HUES6 (cell line): ENCODE results near the gene METTL1.
A peak's percentile ranks its signal among the peaks of the same experiment; 100 is the strongest.
"Not testable (repeated sequence)": the region's sequence is repeated elsewhere in the genome, so short reads cannot be mapped to it uniquely, and the experiment has no call there.

Source experiments
- H3K27ac ChIP-seq: 2 replicates; pipeline ENCODE4 v1.7.0; 2013; ENCODE audit warnings: low read depth, mild to moderate bottlenecking, low read length, inconsistent platforms
- H3K27me3 ChIP-seq: 2 replicates; pipeline ENCODE4 v1.6.1; 2013; ENCODE audit warnings: low read length; ENCODE audit not compliant: control insufficient read depth, insufficient read depth
- H3K36me3 ChIP-seq: 2 replicates; pipeline ENCODE4 v1.6.1; 2013; ENCODE audit warnings: low read length; ENCODE audit not compliant: control insufficient read depth, insufficient read depth
- H3K4me1 ChIP-seq: 2 replicates; pipeline ENCODE4 v1.6.1; 2013; ENCODE audit warnings: low read length; ENCODE audit not compliant: control insufficient read depth, insufficient read depth
- H3K4me3 ChIP-seq: 2 replicates; pipeline ENCODE4 v1.5.1; 2013; ENCODE audit warnings: low read depth, low read length
- H3K9ac ChIP-seq: one replicate; pipeline ENCODE4 v1.6.1; 2013; ENCODE audit warnings: mild to moderate bottlenecking, low read length
- H3K9me3 ChIP-seq: 2 replicates; pipeline ENCODE4 v1.6.1; 2013; ENCODE audit warnings: low read depth, low read length; ENCODE audit not compliant: control insufficient read depth, insufficient read depth

Gene METTL1

GRCh38 chr12:57726884-57727757, 44.8 kb downstream of the METTL1 start:
- no peaks in the 10 kb centered on the region for H3K9me3 ChIP-seq
- H3K9ac ChIP-seq = no peak overlapping the region
- H3K4me3 ChIP-seq = peak overlapping the region; percentile 64
- H3K4me1 ChIP-seq = 0 out of 2 replicates have a peak, but pooled peaks cover 5% of the 10 kb centered on the region
- H3K27me3 ChIP-seq = peaks cover 92% of the 10 kb centered on the region
- no peaks in the 10 kb centered on the region for H3K36me3 ChIP-seq
- no peak overlapping the region for H3K27ac ChIP-seq

- peak overlapping the region; percentile 64 for H3K4me3 ChIP-seq
- 0 out of 2 replicates have a peak, but pooled peaks cover 5% of the 10 kb centered on the region for H3K4me1 ChIP-seq
- H3K36me3 ChIP-seq = peaks cover 3% of the 10 kb centered on the region
- no peak overlapping the region for H3K27ac ChIP-seq
- peaks cover 84% of the 10 kb centered on the region for H3K27me3 ChIP-seq
- H3K9ac ChIP-seq = peak overlapping the region; percentile 4
- H3K9me3 ChIP-seq = no peaks in the 10 kb centered on the region
Measured at GRCh38 chr12:57726151-57726883, 45.6 kb downstream of the METTL1 start.

GRCh38 chr12:57725851-57726150, 46.1 kb downstream of the METTL1 start:
- Histone ChIP-seq H3K27ac (no peak overlapping the region), H3K9ac (no peak overlapping the region), H3K27me3 (peaks cover 79% of the 10 kb centered on the region), H3K9me3 (no peaks in the 10 kb centered on the region), H3K4me3 (peak overlapping the region; percentile 64), H3K4me1 (0 out of 2 replicates have a peak, but pooled peaks cover 5% of the 10 kb centered on the region), H3K36me3 (peaks cover 8% of the 10 kb centered on the region)

- no peaks in the 10 kb centered on the region for H3K9me3 ChIP-seq
- H3K36me3 ChIP-seq = peaks cover 15% of the 10 kb centered on the region
- H3K9ac ChIP-seq = no peak overlapping the region
- H3K4me3 ChIP-seq = no peak overlapping the region
- H3K27ac ChIP-seq = no peak overlapping the region
- 0 out of 2 replicates have a peak, but pooled peaks cover 5% of the 10 kb centered on the region for H3K4me1 ChIP-seq
- peaks cover 73% of the 10 kb centered on the region for H3K27me3 ChIP-seq
Measured at GRCh38 chr12:57724936-57725740, 46.8 kb downstream of the METTL1 start.

- Histone ChIP-seq H3K36me3 (peaks cover 23% of the 10 kb centered on the region), H3K27me3 (peaks cover 64% of the 10 kb centered on the region)
Measured at GRCh38 chr12:57724003-57724935, 47.6 kb downstream of the METTL1 start.

GRCh38 chr12:57723630-57723962, 48.3 kb downstream of the METTL1 start:
- peaks cover 28% of the 10 kb centered on the region for H3K36me3 ChIP-seq
- no peak overlapping the region for H3K4me3 ChIP-seq
- no peak overlapping the region for H3K27ac ChIP-seq
- peaks cover 59% of the 10 kb centered on the region for H3K27me3 ChIP-seq
- 0 out of 2 replicates have a peak, but pooled peaks cover 5% of the 10 kb centered on the region for H3K4me1 ChIP-seq
- no peak overlapping the region for H3K9ac ChIP-seq
- H3K9me3 ChIP-seq = no peaks in the 10 kb centered on the region

More at GRCh38 chr12:57724003-57724935, 47.6 kb downstream of the METTL1 start:
- Histone ChIP-seq H3K4me1 (0 out of 2 replicates have a peak, but pooled peaks cover 5% of the 10 kb centered on the region), H3K9me3 (no peaks in the 10 kb centered on the region), H3K4me3 (no peak overlapping the region), H3K9ac (no peak overlapping the region), H3K27ac (no peak overlapping the region)

- Histone ChIP-seq H3K36me3 (peaks cover 32% of the 10 kb centered on the region), H3K4me3 (no peak overlapping the region), H3K27ac (no peak overlapping the region), H3K9ac (no peak overlapping the region), H3K27me3 (peaks cover 52% of the 10 kb centered on the region), H3K9me3 (no peaks in the 10 kb centered on the region), H3K4me1 (0 out of 2 replicates have a peak, but pooled peaks cover 5% of the 10 kb centered on the region)
Measured at GRCh38 chr12:57722716-57723629, 48.9 kb downstream of the METTL1 start.

- Histone ChIP-seq H3K36me3 (peaks cover 37% of the 10 kb centered on the region), H3K27me3 (peaks cover 43% of the 10 kb centered on the region)
- H3K4me3 ChIP-seq, H3K27ac ChIP-seq, H3K9me3 ChIP-seq, H3K4me1 ChIP-seq, H3K9ac ChIP-seq: not testable (repeated sequence)
Measured at GRCh38 chr12:57721846-57722608, 49.9 kb downstream of the METTL1 start.
